ENCODE results near the gene KIAA1755. TPM values are rescaled to one million over a fixed set of nuclear protein-coding genes. Genes with fewer than 3 reads are reported as not detected.

Gene KIAA1755
- total and polyA plus RNA-seq, 7 experiments from 2014 or later = not detected

DNA sequence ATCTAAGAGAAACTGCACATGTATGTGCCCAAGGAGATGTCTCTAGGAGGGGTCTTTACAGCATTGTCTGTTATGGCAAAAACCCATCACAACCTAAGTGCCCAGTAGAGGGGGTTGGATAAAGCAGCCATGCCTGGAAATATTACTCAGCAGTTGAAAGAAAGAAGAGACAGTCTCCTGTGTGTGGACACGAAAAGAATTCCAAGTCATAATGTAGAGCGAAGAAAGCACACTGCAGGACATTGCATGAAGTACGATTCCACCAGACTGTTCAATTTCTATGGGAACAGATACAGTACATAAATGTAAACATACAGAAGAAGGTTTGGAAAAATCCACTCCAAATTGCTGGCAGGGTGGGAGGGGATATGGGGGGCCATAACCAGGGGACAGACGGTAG lies 88.1 kb downstream of the KIAA1755 start:
- no peak for DNase-seq
- Histone ChIP-seq H3K27ac (ENCODE audit: low read depth, low read length) (no peak overlapping the region), H3K4me1 (ENCODE audit: control insufficient read depth in 2 of 2, insufficient read depth in 2 of 2, low read length in 2 of 2) (no peaks in the 10 kb centered on the region), H3K4me3 (ENCODE audit: low read length) (no peak overlapping the region), H3K36me3 (ENCODE audit: control insufficient read depth in 2 of 3, insufficient read depth in 3 of 3, low read length in 3 of 3) (no peaks in the 10 kb centered on the region), H3K9me3 (ENCODE audit: control insufficient read depth in 2 of 3, low read length in 3 of 3) (no peaks in the 10 kb centered on the region), H3K27me3 (ENCODE audit: control insufficient read depth in 2 of 2, insufficient read depth in 2 of 2, low read length in 2 of 2) (no peaks in the 10 kb centered on the region)
- Mint-ChIP-seq H3K4me3 (no peak overlapping the region), H3K27ac (no peak overlapping the region), H3K9me3 (peaks cover 0 to 1% (median 0%) of the 10 kb centered on the region in 11 donors), H3K4me1 (peaks cover 0 to 26% (median 0%) of the 10 kb centered on the region in 7 donors), H3K36me3 (no peaks in the 10 kb centered on the region), H3K27me3 (peaks cover 0 to 26% (median 13%) of the 10 kb centered on the region in 5 donors)
- no peak for ATAC-seq
- ChIA-PET CTCF (no interaction called here), POLR2A (no interaction called here)
- intact Hi-C loops (cut with micrococcal nuclease) = no loop called here

DNA sequence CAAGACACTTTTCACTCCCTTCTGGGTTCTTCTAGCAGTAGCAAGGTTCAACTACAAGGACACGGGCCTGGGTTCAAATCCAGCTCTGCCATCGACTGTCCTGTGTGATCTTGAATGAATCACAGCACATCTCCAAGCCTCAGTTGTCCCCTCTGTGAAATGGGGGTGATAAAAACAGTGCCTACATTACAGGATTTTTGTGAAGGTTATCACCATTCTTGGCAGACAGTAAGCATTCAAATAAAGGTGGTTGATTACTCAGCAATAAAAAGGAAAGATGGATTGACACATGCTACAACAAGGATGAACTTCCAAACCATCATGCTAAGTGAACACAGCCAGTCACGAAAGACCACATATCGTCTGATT lies 88.9 kb downstream of the KIAA1755 start:
- Mint-ChIP-seq H3K9me3 (peaks cover 0 to 1% (median 0%) of the 10 kb centered on the region in 11 donors), H3K36me3 (no peaks in the 10 kb centered on the region), H3K27ac (no peak overlapping the region), H3K4me1 (peaks cover 0 to 26% (median 0%) of the 10 kb centered on the region in 7 donors), H3K27me3 (peaks cover 0 to 26% (median 13%) of the 10 kb centered on the region in 5 donors), H3K4me3 (no peak overlapping the region)
- Histone ChIP-seq H3K27me3 (ENCODE audit: control insufficient read depth in 2 of 2, insufficient read depth in 2 of 2, low read length in 2 of 2) (no peaks in the 10 kb centered on the region), H3K4me3 (ENCODE audit: low read length) (no peak overlapping the region), H3K27ac (ENCODE audit: low read depth, low read length) (no peak overlapping the region), H3K9me3 (ENCODE audit: control insufficient read depth in 2 of 3, low read length in 3 of 3) (no peaks in the 10 kb centered on the region), H3K4me1 (ENCODE audit: control insufficient read depth in 2 of 2, insufficient read depth in 2 of 2, low read length in 2 of 2) (no peaks in the 10 kb centered on the region), H3K36me3 (ENCODE audit: control insufficient read depth in 2 of 3, insufficient read depth in 3 of 3, low read length in 3 of 3) (no peaks in the 10 kb centered on the region)
- intact Hi-C loops (cut with micrococcal nuclease) = no loop called here
- ATAC-seq (no peak), DNase-seq (no peak)
- CTCF ChIA-PET = no interaction called here
- POLR2A ChIA-PET = no interaction called here

DNA sequence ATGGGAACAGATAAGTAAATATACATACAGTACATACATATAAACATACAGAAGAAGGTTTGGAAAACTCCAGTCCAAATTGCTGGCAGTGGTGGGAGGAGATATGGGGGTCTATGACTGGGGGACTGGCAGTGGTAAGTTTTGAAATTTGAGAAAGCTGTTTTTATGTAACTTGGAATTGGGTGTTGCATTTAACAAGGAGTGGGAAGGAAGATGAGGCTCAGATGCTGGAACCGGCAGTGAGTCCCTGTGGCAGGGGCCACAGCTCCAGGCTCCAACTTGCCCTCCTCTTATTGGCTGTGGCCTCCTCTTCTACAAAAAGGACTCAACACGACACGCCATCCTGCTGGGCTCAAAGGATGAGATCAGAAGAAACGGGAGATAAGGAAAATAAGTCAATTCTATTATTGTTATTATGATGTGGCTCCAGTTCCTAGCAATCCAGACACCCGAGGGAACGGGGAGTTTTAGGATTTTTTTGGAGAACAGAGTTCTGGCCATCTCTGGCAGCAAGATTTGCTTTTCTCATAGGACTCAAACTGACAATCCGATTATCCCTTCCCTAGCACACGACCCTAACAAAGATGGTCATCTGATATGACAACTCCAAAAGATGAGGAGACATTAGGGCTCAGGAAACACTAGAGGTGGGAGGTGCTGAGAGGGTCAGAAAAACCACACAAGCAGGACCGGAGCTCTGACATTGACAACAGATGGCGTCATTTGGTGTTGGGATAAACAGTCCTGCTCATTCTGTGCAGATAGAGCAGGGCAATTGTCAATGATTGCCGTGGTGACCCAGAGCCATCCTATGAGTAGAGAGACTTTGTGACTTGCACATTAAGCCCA lies 89.5 kb downstream of the KIAA1755 start:
- no peak overlapping the region for H3K27ac ChIP-seq (ENCODE audit: low read depth, low read length)
- CTCF ChIA-PET = no interaction called here
- H3K4me3 Mint-ChIP-seq = no peak overlapping the region
- ATAC-seq (no peak), DNase-seq (no peak)
- POLR2A ChIA-PET = no interaction called here
- H3K36me3 Mint-ChIP-seq = no peaks in the 10 kb centered on the region
- peaks cover 0 to 1% (median 0%) of the 10 kb centered on the region in 11 donors for H3K9me3 Mint-ChIP-seq
- intact Hi-C loops (cut with micrococcal nuclease) = no loop called here
- H3K4me3 ChIP-seq (ENCODE audit: low read length) = no peak overlapping the region
- no peak overlapping the region for H3K27ac Mint-ChIP-seq
- H3K27me3 Mint-ChIP-seq = peaks cover 4 to 26% (median 14%) of the 10 kb centered on the region in 5 donors
- no peaks in the 10 kb centered on the region for H3K4me1 ChIP-seq (ENCODE audit: control insufficient read depth in 2 of 2, insufficient read depth in 2 of 2, low read length in 2 of 2)
- H3K36me3 ChIP-seq (ENCODE audit: control insufficient read depth in 2 of 3, insufficient read depth in 3 of 3, low read length in 3 of 3) = no peaks in the 10 kb centered on the region
- H3K9me3 ChIP-seq (ENCODE audit: control insufficient read depth in 2 of 3, low read length in 3 of 3) = no peaks in the 10 kb centered on the region
- H3K4me1 Mint-ChIP-seq = peaks cover 0 to 26% (median 0%) of the 10 kb centered on the region in 7 donors
- H3K27me3 ChIP-seq (ENCODE audit: control insufficient read depth in 2 of 2, insufficient read depth in 2 of 2, low read length in 2 of 2) = no peaks in the 10 kb centered on the region

DNA sequence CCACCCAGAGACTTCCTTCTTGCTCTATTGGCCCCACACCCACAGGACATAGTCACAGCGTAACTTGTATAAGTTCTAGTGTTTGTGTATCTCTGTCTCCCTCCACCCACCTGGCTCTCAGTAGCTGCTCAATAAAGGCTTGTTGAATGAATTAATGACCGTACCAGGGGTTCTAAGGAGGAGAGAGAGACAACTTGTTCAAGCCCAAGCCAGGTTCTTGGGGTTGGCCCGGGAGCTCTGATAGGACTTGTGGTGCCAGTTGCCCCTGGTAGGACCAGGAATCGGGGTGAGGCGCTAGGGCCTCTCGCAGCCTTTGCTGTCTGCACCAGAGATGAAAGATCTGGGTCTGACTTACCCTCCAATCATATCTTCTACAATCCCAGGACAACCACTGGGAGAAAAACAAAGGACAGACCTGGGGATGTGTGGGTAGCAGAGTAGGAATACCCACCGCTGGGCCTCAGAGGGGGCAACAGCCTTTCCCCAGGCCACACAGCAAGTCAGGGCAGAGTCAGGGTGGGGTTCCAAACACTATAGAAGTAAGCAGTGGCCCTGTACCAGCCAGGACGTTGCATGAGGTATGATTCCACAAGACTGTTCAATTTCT lies 90.2 kb downstream of the KIAA1755 start:
- Histone ChIP-seq H3K4me3 (ENCODE audit: low read length) (no peak overlapping the region), H3K4me1 (ENCODE audit: control insufficient read depth in 2 of 2, insufficient read depth in 2 of 2, low read length in 2 of 2) (no peaks in the 10 kb centered on the region), H3K9me3 (ENCODE audit: control insufficient read depth in 2 of 3, low read length in 3 of 3) (no peaks in the 10 kb centered on the region), H3K27ac (ENCODE audit: low read depth, low read length) (no peak overlapping the region), H3K27me3 (ENCODE audit: control insufficient read depth in 2 of 2, insufficient read depth in 2 of 2, low read length in 2 of 2) (no peaks in the 10 kb centered on the region), H3K36me3 (ENCODE audit: control insufficient read depth in 2 of 3, insufficient read depth in 3 of 3, low read length in 3 of 3) (no peaks in the 10 kb centered on the region)
- no peaks in the 10 kb centered on the region for H3K36me3 Mint-ChIP-seq
- ChIA-PET POLR2A (no interaction called here), CTCF (no interaction called here)
- H3K27me3 Mint-ChIP-seq = peaks cover 11 to 33% (median 22%) of the 10 kb centered on the region in 5 donors
- DNase-seq (no peak), ATAC-seq (no peak)
- H3K4me3 Mint-ChIP-seq = no peak overlapping the region
- peaks cover 0 to 1% (median 0%) of the 10 kb centered on the region in 11 donors for H3K9me3 Mint-ChIP-seq
- H3K4me1 Mint-ChIP-seq = peaks cover 0 to 31% (median 5%) of the 10 kb centered on the region in 7 donors
- H3K27ac Mint-ChIP-seq = peak overlapping the region in 1 of 9 donors; percentile 70
- intact Hi-C loops (cut with micrococcal nuclease) = no loop called here

DNA sequence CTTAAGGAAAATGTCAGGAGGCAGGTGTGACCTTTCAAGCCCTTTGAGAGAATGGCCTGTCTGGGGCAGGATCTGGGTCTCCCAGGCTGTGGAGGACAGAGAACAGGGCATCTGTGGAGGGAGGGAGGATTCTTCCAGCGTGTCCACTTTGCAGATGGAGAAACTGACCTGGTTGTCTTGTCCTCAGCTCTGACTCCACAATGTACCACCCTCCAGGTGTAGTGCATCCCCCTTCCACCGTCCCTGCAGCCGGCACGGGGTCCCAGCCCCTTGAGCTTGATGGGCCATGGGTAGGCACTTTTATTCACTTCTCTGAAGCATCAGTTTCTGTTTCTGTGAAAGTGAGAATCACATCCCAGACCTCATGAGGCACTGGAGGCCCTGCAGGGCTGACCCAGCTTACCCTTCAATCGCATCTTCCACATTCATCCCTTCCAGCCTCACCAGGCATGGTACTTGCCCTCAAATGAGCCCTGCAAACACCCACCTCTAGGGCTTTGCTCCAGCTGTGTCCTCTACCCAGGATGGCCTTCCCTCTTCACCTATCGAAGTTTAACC lies 90.8 kb downstream of the KIAA1755 start:
- H3K4me3 ChIP-seq (ENCODE audit: low read length) = no peak overlapping the region
- POLR2A ChIA-PET = no interaction called here
- ATAC-seq (no peak), DNase-seq (no peak)
- H3K4me3 Mint-ChIP-seq = no peak overlapping the region
- peak overlapping the region in 1 of 9 donors; percentile 70 for H3K27ac Mint-ChIP-seq
- H3K36me3 Mint-ChIP-seq = no peaks in the 10 kb centered on the region
- H3K36me3 ChIP-seq (ENCODE audit: control insufficient read depth in 2 of 3, insufficient read depth in 3 of 3, low read length in 3 of 3) = no peaks in the 10 kb centered on the region
- peaks cover 0 to 32% (median 6%) of the 10 kb centered on the region in 7 donors for H3K4me1 Mint-ChIP-seq
- H3K27me3 ChIP-seq (ENCODE audit: control insufficient read depth in 2 of 2, insufficient read depth in 2 of 2, low read length in 2 of 2) = no peaks in the 10 kb centered on the region
- no peaks in the 10 kb centered on the region for H3K9me3 ChIP-seq (ENCODE audit: control insufficient read depth in 2 of 3, low read length in 3 of 3)
- CTCF ChIA-PET = no interaction called here
- peaks cover 0 to 1% (median 0%) of the 10 kb centered on the region in 11 donors for H3K9me3 Mint-ChIP-seq
- H3K27ac ChIP-seq (ENCODE audit: low read depth, low read length) = no peak overlapping the region
- H3K4me1 ChIP-seq (ENCODE audit: control insufficient read depth in 2 of 2, insufficient read depth in 2 of 2, low read length in 2 of 2) = no peaks in the 10 kb centered on the region
- peaks cover 11 to 34% (median 22%) of the 10 kb centered on the region in 5 donors for H3K27me3 Mint-ChIP-seq
- intact Hi-C loops (cut with micrococcal nuclease) = loop anchor here in 1 of 2 donors (2.0 kb wide), 1 partner anchor 57 kb away; no protein-coding TSS in a partner anchor

DNA sequence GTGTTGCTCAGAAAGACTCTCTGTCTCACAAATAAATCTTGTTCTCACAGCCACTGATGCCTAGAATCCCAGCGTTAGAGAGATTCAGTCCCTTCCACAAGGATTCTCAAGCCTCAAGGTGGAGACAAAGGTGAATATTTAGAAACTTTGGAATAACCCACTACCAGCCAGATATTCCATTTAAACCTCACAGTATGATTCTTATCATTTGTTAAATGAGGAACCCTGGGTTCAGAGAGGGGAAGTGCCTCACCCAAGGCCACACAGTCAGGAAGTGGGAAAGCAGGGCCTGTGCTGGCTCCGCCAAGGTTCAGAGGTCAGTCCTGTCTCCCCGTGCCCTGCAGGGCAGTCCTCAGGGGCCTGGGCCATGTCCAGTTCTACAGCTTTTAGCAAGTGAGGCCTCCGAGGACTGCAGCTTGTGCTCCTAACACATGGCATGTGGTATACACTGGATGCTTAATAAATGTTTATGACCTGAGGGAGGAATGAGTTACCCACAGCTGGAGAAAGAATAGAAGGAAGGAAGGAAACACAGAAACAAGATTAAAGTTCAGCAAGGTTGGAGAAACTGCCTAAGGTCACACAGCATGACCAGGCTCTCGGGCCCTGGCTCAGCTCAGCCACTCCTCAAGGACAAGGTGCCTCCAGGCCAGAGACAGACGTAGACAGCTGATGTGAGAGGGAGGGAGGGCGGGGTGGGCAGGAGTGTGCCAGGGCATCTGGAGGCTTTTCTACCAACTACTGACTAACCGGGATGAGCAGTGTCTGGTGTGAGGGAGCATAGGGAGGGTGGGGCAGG lies 91.5 kb downstream of the KIAA1755 start:
- DNase-seq (no peak), ATAC-seq (peak; percentile 72)
- H3K4me1 ChIP-seq (ENCODE audit: control insufficient read depth in 2 of 2, insufficient read depth in 2 of 2, low read length in 2 of 2) = no peaks in the 10 kb centered on the region
- Mint-ChIP-seq H3K9me3 (no peaks in the 10 kb centered on the region), H3K36me3 (no peaks in the 10 kb centered on the region), H3K4me3 (no peak overlapping the region), H3K4me1 (peaks cover 0 to 32% (median 6%) of the 10 kb centered on the region in 7 donors), H3K27ac (peak overlapping the region in 1 of 9 donors; percentile 39), H3K27me3 (peaks cover 12 to 27% (median 23%) of the 10 kb centered on the region in 5 donors)
- no peaks in the 10 kb centered on the region for H3K27me3 ChIP-seq (ENCODE audit: control insufficient read depth in 2 of 2, insufficient read depth in 2 of 2, low read length in 2 of 2)
- ChIA-PET CTCF (no interaction called here), POLR2A (no interaction called here)
- no peaks in the 10 kb centered on the region for H3K36me3 ChIP-seq (ENCODE audit: control insufficient read depth in 2 of 3, insufficient read depth in 3 of 3, low read length in 3 of 3)
- H3K4me3 ChIP-seq (ENCODE audit: low read length) = no peak overlapping the region
- H3K9me3 ChIP-seq (ENCODE audit: control insufficient read depth in 2 of 3, low read length in 3 of 3) = no peaks in the 10 kb centered on the region
- H3K27ac ChIP-seq (ENCODE audit: low read depth, low read length) = no peak overlapping the region
- intact Hi-C loops (cut with micrococcal nuclease) = loop anchor here in 1 of 2 donors (2.0 kb wide), 1 partner anchor 56 kb away; no protein-coding TSS in a partner anchor

Data from naive thymus-derived CD4-positive, alpha-beta T cell (primary cell).